Thyroid gland (tissue), 4 donors: Measurements from ENCODE around the gene ACVR2B. TPM values are rescaled to one million over a fixed set of nuclear protein-coding genes. Genes with fewer than 3 reads are reported as not detected.

ENCODE experiments used
- DNase-seq, 2 donors: peaks; one replicate each; pipeline ENCODE4 v3.0.0-alpha.2; 2019
- H3K27ac ChIP-seq, 3 donors: fragments of 200-600 bp; sonication (generic); 1 replicate in 2 of 3; 2 replicates in 1 of 3; pipeline ENCODE4 v1.5.1; 2016 to 2019; ENCODE audit warnings: mild to moderate bottlenecking in 1 of 3, moderate library complexity in 1 of 3
- H3K27me3 ChIP-seq: fragments of 200-600 bp; sonication (generic); one replicate; pipeline ENCODE4 v1.5.1; 2019
- H3K36me3 ChIP-seq, 2 donors: fragments of 200-600 bp; sonication (generic); one replicate each; pipeline ENCODE4 v1.5.1; 2016 to 2019
- H3K4me1 ChIP-seq, 2 donors: fragments of 200-600 bp; sonication (generic); one replicate each; pipeline ENCODE4 v1.5.1; 2017 to 2019
- H3K4me3 ChIP-seq, 3 donors: fragments of 200-600 bp; sonication (generic); replicated peaks in 1 of 3; 1 replicate in 2 of 3; 2 replicates in 1 of 3; pipeline ENCODE4 v1.5.1; 2016; ENCODE audit warnings: mild to moderate bottlenecking in 1 of 3
- H3K9me3 ChIP-seq: fragments of 200-600 bp; sonication (generic); one replicate; pipeline ENCODE4 v1.5.1; 2017
- CTCF ChIP-seq, 6 experiments: fragments of 200-600 bp in 3 of 6; fragments of 450-650 bp in 3 of 6; sonication (generic) in 3 of 6; IDR thresholded peaks; one replicate each; pipeline ENCODE4 v1.5.1; 2016 to 2019; ENCODE audit warnings: antibody characterized with exemption in 6 of 6, mild to moderate bottlenecking in 2 of 6, inconsistent platforms in 1 of 6, moderate library complexity in 1 of 6
- POLR2A ChIP-seq, 2 donors: fragments of 450-650 bp; IDR thresholded peaks; one replicate each; pipeline ENCODE4 v1.6.1; 2017; ENCODE audit warnings: antibody characterized with exemption in 2 of 2, mild to moderate bottlenecking in 2 of 2, moderate library complexity in 1 of 2
- WGBS, 2 donors: methylation state at CpG; one replicate each; pipeline ENCODE4 v1.1.5; 2017; 5-methylcytosine and 5-hydroxymethylcytosine counted together
- intact Hi-C: fragments of 100-400 bp; cut with DNase I; formaldehyde crosslinking; loops from one replicate; pipeline ENCODE4 v1.15.1; 2023
- total RNA-seq, 4 donors: library from RNA; depleted of rRNA; stranded (reverse); fragments of >200 nt; gene quantifications; one replicate each; pipeline ENCODE4 v1.2.3, GENCODE V29; 2016

The ACVR2B gene
- total RNA-seq, 4 donors from 2014 or later, result 5.1 to 12.2 (median 7.7) TPM

GRCh38 chr3:38522002-38522401, 68.3 kb downstream of the ACVR2B start:
- Histone ChIP-seq H3K4me1 (no peaks in the 10 kb centered on the region), H3K4me3 (no peak overlapping the region), H3K27ac (no peak overlapping the region), H3K36me3 (peaks cover 10 to 20% of the 10 kb centered on the region in 2 donors), H3K9me3 (no peaks in the 10 kb centered on the region), H3K27me3 (no peaks in the 10 kb centered on the region)
- intact Hi-C loops, result loop anchor here (5.0 kb wide), 1 partner anchor 130 kb away; no protein-coding TSS in a partner anchor
- WGBS, 2 donors, result 94 to 96% methylated on average over 6 of the region's 6 CpGs
- TF ChIP-seq CTCF (IDR thresholded peaks at IDR 0.05) (no peak), POLR2A (IDR thresholded peaks at IDR 0.05) (no peak)
- DNase-seq, result no peak

GRCh38 chr3:38524141-38524739, 70.5 kb downstream of the ACVR2B start:
- peaks cover 10 to 14% of the 10 kb centered on the region in 2 donors for H3K36me3 ChIP-seq
- TF ChIP-seq CTCF (IDR thresholded peaks at IDR 0.05), result no peak
- TF ChIP-seq POLR2A (IDR thresholded peaks at IDR 0.05), result no peak

GRCh38 chr3:38526792-38527191, 73.1 kb downstream of the ACVR2B start:
- TF ChIP-seq POLR2A (IDR thresholded peaks at IDR 0.05) (no peak), CTCF (IDR thresholded peaks at IDR 0.05) (no peak)
- peaks cover 7 to 14% of the 10 kb centered on the region in 2 donors for H3K36me3 ChIP-seq
- no peak overlapping the region for H3K4me3 ChIP-seq
- H3K27ac ChIP-seq, result no peak overlapping the region
- 95 to 97% methylated on average over 14 of the region's 14 CpGs for WGBS, 2 donors
- intact Hi-C loops, result no loop called here
- no peaks in the 10 kb centered on the region for H3K27me3 ChIP-seq
- no peak for DNase-seq
- no peaks in the 10 kb centered on the region for H3K9me3 ChIP-seq
- H3K4me1 ChIP-seq, result no peaks in the 10 kb centered on the region

More at GRCh38 chr3:38524141-38524739, 70.5 kb downstream of the ACVR2B start:
- intact Hi-C loops, result loop anchor here (5.0 kb wide), 1 partner anchor 128 kb away; no protein-coding TSS in a partner anchor
- DNase-seq, result no peak
- no peak overlapping the region for H3K27ac ChIP-seq
- no peaks in the 10 kb centered on the region for H3K4me1 ChIP-seq
- 93 to 95% methylated on average over 5 of the region's 5 CpGs for WGBS, 2 donors
- H3K4me3 ChIP-seq, result no peak overlapping the region
- H3K9me3 ChIP-seq, result no peaks in the 10 kb centered on the region
- H3K27me3 ChIP-seq, result no peaks in the 10 kb centered on the region

- Histone ChIP-seq H3K36me3 (peaks cover 7 to 14% of the 10 kb centered on the region in 2 donors), H3K4me1 (no peaks in the 10 kb centered on the region), H3K4me3 (no peak overlapping the region), H3K27me3 (no peaks in the 10 kb centered on the region), H3K9me3 (no peaks in the 10 kb centered on the region), H3K27ac (no peak overlapping the region)
- no peak for DNase-seq
- no peak for TF ChIP-seq CTCF (IDR thresholded peaks at IDR 0.05)
- TF ChIP-seq POLR2A (IDR thresholded peaks at IDR 0.05), result no peak
- WGBS, 2 donors, result 100% methylated on average over 1 of the region's 1 CpG; no CpG with 5 or more reads in 1 of the 2 donors
- intact Hi-C loops, result no loop called here
These were observed 74.8 kb downstream of the ACVR2B start for GRCh38 chr3:38528457-38528856.

- H3K27ac ChIP-seq, result no peak overlapping the region
- TF ChIP-seq CTCF (IDR thresholded peaks at IDR 0.05) (no peak), POLR2A (IDR thresholded peaks at IDR 0.05) (no peak)
- intact Hi-C loops, result no loop called here
- DNase-seq, result no peak
- H3K4me1 ChIP-seq, result no peaks in the 10 kb centered on the region
- H3K36me3 ChIP-seq, result no peaks in the 10 kb centered on the region
- no peaks in the 10 kb centered on the region for H3K9me3 ChIP-seq
- H3K27me3 ChIP-seq, result no peaks in the 10 kb centered on the region
- H3K4me3 ChIP-seq, result no peak overlapping the region
- 74 to 95% methylated on average over 2 to 3 of the region's 3 CpGs for WGBS, 2 donors
These were observed 78.8 kb downstream of the ACVR2B start for GRCh38 chr3:38532529-38532928.
